Stomach smooth muscle (tissue), 2 donors: Measurements from ENCODE around the gene COX19.

Source experiments
- H3K27ac ChIP-seq: one replicate; pipeline ENCODE4 v1.7.0; 2013; ENCODE audit warnings: mild to moderate bottlenecking, low read length, inconsistent platforms
- H3K27me3 ChIP-seq, 2 donors: one replicate each; pipeline ENCODE4 v1.7.0; 2013; ENCODE audit warnings: low read length in 2 of 2; ENCODE audit not compliant: insufficient read depth in 2 of 2, control insufficient read depth in 1 of 2
- H3K36me3 ChIP-seq, 2 donors: one replicate each; pipeline ENCODE4 v1.7.0; 2013; ENCODE audit warnings: low read length in 2 of 2; ENCODE audit not compliant: control insufficient read depth in 2 of 2, insufficient read depth in 2 of 2
- H3K4me1 ChIP-seq: one replicate; pipeline ENCODE4 v1.7.0; 2013; ENCODE audit warnings: low read length; ENCODE audit not compliant: control insufficient read depth, insufficient read depth
- H3K4me3 ChIP-seq, 2 donors: one replicate each; pipeline ENCODE4 v1.7.0; 2013; ENCODE audit warnings: low read length in 2 of 2
- H3K9ac ChIP-seq, 2 donors: one replicate each; pipeline ENCODE4 v1.7.0; 2013; ENCODE audit warnings: low read length in 2 of 2, mild to moderate bottlenecking in 1 of 2
- H3K9me3 ChIP-seq, 2 donors: one replicate each; pipeline ENCODE4 v1.7.0; 2013; ENCODE audit warnings: low read length in 2 of 2; ENCODE audit not compliant: control insufficient read depth in 2 of 2
- donor health status: healthy.
- donor health status: Pancreatic carcinoma.

COX19 gene

GRCh38 chr7:975702-976473, 539 bp upstream of the COX19 start:
- Histone ChIP-seq H3K36me3 (peaks cover 16 to 20% of the 10 kb centered on the region in 2 donors), H3K9ac (peak overlapping the region in 1 of 2 donors; percentile 36), H3K27me3 (no peaks in the 10 kb centered on the region), H3K9me3 (no peaks in the 10 kb centered on the region), H3K4me3 (peak overlapping the region; percentile 76 to 90), H3K4me1 (peaks cover 23% of the 10 kb centered on the region), H3K27ac (no peak overlapping the region)

DNA sequence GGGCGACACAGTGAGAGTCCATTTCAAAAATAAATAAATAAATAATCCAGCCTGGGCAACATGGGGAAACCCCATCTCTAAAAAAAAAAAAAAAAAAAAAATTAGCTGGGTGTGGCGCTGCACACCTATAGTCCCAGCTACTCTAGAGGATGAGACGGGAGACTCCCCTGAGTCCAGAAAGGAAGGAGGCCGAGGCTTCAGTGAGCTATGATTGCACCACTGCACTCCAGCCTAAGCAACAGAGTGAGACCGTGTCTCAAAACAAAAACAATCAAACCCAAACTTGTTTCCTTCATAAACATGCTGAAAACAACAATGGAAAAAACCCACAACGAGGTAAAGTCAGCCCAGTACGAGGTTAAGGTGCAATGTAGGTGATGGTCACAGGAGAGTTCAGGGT, 1.2 kb downstream of the COX19 start:
- peaks cover 26% of the 10 kb centered on the region for H3K4me1 ChIP-seq
- peak overlapping the region in 1 of 2 donors; percentile 86 for H3K9ac ChIP-seq
- no peaks in the 10 kb centered on the region for H3K27me3 ChIP-seq
- no peaks in the 10 kb centered on the region for H3K9me3 ChIP-seq
- H3K4me3 ChIP-seq = peak overlapping the region; percentile 82 to 90
- H3K27ac ChIP-seq = no peak overlapping the region
- H3K36me3 ChIP-seq = peaks cover 21 to 23% of the 10 kb centered on the region in 2 donors

DNA sequence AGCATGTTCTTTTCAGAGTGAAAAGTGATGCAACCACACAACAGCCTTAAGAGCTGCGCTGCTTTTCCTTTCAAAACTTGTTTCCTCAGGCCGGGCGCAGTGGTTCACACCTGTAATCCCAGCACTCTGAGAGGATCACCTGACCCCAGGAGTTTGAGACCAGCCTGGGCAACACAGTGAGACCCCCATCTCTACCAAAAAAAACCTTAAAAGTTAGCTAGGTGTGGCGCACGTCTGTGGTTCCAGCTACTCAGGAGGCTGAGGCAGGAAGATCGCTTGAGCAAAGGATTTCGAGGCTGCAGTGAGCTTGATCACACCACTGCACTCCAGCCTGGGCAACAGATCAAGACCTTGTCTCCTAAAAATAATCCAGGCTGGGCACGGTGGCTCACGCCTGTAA, 2.0 kb downstream of the COX19 start:
- no peak overlapping the region for H3K27ac ChIP-seq
- H3K27me3 ChIP-seq = no peaks in the 10 kb centered on the region
- H3K4me3 ChIP-seq = no peak overlapping the region
- H3K9me3 ChIP-seq = no peaks in the 10 kb centered on the region
- H3K36me3 ChIP-seq = peaks cover 26 to 29% of the 10 kb centered on the region in 2 donors
- peaks cover 26% of the 10 kb centered on the region for H3K4me1 ChIP-seq
- H3K9ac ChIP-seq = no peak overlapping the region

DNA sequence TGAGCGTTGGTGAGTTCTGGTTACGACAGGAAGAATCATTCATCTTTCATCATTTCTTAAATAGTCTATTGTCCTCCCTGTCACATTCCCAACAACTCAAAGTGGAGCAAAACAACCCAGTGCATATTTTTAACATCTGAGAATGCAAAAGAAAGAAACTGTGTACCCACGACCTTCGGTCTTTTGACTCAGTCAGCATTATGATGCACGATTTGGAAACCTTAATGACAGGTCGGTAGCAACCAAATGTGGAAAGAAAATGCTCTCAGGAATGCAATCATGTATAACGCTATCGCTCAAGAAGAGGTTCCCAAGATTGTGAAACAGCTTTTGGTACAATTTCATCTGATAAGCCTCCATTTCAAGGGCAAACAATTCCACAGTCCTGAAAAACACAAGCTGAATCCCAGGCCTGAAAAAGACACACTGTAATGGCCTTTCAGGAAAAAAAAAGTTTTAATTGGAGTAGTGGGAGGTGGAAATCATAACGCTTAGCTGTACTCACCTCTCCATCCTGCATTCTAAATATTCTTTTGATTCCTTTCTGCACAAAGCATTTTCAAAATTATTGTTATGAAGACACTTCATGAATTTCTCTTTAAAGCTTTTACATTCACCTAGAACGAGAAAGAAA, 2.6 kb downstream of the COX19 start:
- H3K4me1 ChIP-seq = peaks cover 26% of the 10 kb centered on the region
- H3K4me3 ChIP-seq = no peak overlapping the region
- no peaks in the 10 kb centered on the region for H3K9me3 ChIP-seq
- no peak overlapping the region for H3K9ac ChIP-seq
- H3K27ac ChIP-seq = no peak overlapping the region
- H3K36me3 ChIP-seq = peaks cover 31 to 34% of the 10 kb centered on the region in 2 donors
- no peaks in the 10 kb centered on the region for H3K27me3 ChIP-seq

DNA sequence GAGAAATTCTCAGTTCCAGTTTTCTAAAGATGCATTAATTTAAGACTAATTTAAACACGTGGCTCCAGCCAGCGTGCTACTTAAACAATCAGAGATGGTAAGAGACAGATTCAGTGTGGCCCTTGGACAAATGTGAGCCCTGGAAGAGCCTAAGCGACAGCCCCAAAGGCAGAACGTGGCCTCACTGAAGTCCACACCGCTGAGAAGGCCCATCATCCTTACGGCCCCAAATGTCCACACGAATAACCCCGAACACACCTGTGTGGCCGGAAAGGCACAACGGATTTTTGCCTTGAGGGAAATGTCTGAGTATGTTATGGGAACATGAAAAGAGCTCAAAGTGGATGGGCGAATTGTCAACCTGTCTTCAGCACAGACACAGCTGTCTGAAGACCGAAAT, 3.2 kb downstream of the COX19 start:
- Histone ChIP-seq H3K27me3 (no peaks in the 10 kb centered on the region), H3K27ac (no peak overlapping the region), H3K4me3 (no peak overlapping the region), H3K9ac (no peak overlapping the region), H3K36me3 (peaks cover 38 to 40% of the 10 kb centered on the region in 2 donors), H3K9me3 (no peaks in the 10 kb centered on the region), H3K4me1 (peaks cover 26% of the 10 kb centered on the region)

DNA sequence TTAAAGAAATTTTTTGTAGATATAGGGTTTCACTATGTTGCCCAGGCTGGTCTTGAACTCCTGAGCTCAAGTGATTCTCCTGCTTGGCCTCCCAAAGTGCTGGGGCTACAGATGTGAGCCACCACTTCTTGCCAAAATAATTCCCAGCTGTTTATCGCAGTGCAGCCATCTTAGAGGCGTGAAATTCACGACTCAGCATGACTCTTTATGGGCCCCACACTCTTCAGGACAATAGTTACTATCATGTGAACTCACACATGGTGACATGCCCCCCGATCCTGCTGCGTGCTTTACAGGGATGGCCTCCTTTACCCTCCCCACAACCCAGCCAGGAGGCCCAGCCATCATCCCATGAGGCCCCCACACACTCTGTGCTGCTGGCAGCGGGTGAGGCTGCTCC, 4.6 kb downstream of the COX19 start:
- Histone ChIP-seq H3K36me3 (peaks cover 41 to 48% of the 10 kb centered on the region in 2 donors), H3K9ac (no peak overlapping the region), H3K27me3 (no peaks in the 10 kb centered on the region), H3K4me3 (no peak overlapping the region), H3K4me1 (peaks cover 32% of the 10 kb centered on the region), H3K27ac (no peak overlapping the region), H3K9me3 (no peaks in the 10 kb centered on the region)

- Histone ChIP-seq H3K36me3 (peaks cover 41 to 48% of the 10 kb centered on the region in 2 donors), H3K4me1 (peaks cover 43% of the 10 kb centered on the region), H3K9ac (no peak overlapping the region)
Measured at GRCh38 chr7:969403-969802, 5.9 kb downstream of the COX19 start.

DNA sequence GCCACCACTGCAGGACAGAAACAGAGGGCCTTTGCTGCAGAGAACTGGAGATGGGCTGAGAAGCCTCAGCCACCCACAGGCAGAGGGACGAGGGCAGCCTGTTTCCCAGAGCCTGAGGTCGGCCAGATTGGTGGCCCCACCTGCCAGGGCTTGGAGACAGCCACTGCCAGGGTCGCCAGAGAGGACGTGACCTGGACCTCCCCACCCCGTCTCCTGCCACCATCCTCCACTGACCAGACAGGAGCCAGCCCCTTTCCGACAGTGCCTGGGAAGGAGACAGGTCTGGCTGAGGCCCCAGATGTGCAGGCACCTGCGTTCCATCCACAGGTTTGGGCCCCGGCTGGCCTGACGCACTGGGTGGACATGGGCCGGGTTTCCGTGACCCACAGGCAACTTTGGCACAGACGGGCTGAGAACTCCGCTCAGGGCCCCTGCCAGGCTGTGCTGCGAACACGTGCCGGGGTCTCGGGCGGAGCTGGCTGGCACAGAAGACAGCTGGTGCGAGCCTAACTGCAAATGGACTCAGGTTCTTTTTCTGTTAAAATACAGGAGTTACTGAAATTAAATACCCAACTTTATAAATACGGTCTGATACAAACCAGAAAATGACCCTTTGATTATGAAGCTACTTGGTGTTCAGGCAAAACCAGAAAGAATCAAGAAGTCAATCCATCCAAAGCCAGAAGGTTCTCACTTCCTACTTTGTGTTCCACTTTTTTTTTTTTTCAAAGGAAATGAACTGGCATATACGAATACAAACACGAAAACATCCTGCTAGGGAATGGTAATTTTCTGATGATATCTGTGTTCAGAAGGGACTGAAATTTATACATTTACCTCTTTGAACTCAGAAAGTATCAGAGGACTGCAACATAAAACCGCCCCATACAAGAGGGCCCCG, 6.9 kb downstream of the COX19 start:
- peaks cover 45% of the 10 kb centered on the region for H3K4me1 ChIP-seq
- no peak overlapping the region for H3K27ac ChIP-seq
- H3K9ac ChIP-seq = no peak overlapping the region
- peaks cover 41 to 48% of the 10 kb centered on the region in 2 donors for H3K36me3 ChIP-seq
- no peaks in the 10 kb centered on the region for H3K9me3 ChIP-seq
- H3K4me3 ChIP-seq = no peak overlapping the region
- no peaks in the 10 kb centered on the region for H3K27me3 ChIP-seq

More at GRCh38 chr7:969403-969802, 5.9 kb downstream of the COX19 start:
- H3K9me3 ChIP-seq = no peaks in the 10 kb centered on the region
- no peaks in the 10 kb centered on the region for H3K27me3 ChIP-seq
- H3K4me3 ChIP-seq = no peak overlapping the region
- H3K27ac ChIP-seq = no peak overlapping the region

GRCh38 chr7:967361-968082, 7.8 kb downstream of the COX19 start:
- H3K9ac ChIP-seq = no peak overlapping the region
- H3K27ac ChIP-seq = no peak overlapping the region
- no peaks in the 10 kb centered on the region for H3K9me3 ChIP-seq
- H3K27me3 ChIP-seq = no peaks in the 10 kb centered on the region
- H3K36me3 ChIP-seq = peaks cover 34 to 42% of the 10 kb centered on the region in 2 donors
- peaks cover 49% of the 10 kb centered on the region for H3K4me1 ChIP-seq
- H3K4me3 ChIP-seq = no peak overlapping the region
